ENCODE measurements around the gene CEP41.

Gene CEP41

GRCh38 chr7:130367836-130368746 is 72.7 kb downstream of the CEP41 start:
- no peak for DNase-seq (ENCODE audit: low spot score)

DNA sequence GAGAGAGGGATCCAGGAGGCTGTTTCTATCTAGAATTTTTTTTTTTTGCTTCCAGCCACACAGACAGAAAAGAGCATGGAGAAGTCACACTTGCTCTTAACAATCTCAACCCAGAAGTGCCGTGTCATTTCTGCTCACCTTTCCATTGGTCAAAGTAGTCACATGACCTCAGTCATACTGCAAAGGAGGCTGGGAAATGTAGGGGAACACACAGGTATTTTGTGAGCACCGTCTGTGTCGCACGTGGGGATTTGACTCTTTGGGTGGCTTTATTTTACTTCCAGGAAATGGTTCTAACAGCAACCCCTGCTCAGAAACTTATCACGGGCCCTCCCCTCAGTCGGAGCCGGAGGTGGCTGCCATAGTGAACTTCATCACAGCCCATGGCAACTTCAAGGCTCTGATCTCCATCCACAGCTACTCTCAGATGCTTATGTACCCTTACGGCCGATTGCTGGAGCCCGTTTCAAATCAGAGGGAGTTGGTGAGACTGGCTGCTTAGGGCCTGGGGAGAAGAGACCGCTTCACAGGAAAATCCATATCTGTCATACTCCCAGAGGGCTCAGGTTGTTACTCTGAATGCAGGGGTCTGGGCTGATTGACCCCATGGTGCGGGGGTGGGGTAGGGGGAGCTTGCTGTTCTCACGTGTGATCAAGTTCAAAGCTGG is 73.6 kb downstream of the CEP41 start:
- DNase-seq (ENCODE audit: low spot score): no peak

DNA sequence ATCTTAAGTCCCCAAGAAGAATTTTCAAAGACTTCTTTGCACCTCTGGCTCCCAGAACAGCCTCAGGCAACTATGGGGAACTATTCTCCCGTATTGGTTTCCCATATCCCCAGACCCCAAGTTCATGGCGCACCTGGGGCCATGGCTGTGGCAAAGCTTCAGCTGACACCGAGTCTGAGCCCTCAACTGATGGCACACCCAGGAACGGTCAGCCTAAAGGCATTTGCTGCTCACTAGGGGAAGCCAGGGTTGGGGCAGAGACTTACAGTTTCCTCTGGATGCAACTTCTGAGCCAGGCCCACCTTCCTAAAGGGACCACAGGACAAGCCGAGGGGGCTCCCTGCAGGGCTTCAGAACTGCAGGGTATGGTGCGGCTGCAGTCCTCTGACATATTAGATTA is 74.3 kb downstream of the CEP41 start:
- no peak for DNase-seq (ENCODE audit: low spot score)

DNA sequence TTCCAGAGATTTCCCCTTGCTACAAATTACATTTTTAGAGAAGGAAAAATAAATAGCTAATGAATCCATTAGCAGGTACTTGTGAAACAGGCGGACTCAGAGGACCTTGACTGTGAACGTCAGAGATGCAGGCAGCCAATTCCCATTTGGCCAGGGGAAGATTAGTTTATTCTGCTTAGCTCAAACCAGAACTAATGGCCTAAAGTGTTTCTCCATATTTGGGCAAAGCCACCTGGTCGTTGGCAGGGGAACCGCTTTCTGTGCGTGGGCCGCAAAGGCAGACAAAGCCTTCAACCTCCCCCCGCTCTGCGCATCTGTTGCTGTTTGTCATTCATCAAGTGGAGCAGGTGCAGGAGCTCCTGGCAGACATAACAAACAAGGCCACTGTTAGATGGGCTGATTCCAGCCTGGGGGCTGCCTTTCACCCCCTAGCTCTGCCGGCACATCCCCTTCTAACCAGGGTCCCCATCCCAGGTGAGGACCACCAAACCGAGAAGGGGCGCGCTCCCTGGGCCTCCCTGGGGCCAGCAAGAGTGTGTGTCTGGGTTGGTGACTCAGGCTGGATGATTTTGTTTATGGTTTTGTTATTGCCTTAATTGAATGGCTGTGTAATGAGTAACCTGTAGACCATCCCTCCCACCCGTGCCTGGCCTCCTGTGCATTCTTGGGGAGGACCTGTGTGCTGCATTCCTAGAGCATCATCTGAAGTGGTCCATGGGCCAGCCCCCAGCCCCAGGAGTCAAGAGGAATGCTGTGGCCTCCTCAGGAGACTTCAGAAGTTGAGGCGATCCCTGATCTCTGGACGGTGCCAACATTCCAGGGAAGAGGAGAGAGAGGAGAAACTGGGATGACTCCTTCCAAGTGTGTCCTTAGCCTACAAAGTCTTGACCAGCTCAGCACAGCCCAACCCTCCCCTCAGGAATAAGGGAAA is 75.0 kb downstream of the CEP41 start:
- DNase-seq (ENCODE audit: low spot score): no peak

- DNase-seq (ENCODE audit: low spot score): no peak
These were observed 75.7 kb downstream of the CEP41 start for GRCh38 chr7:130365088-130365487.

- no peak for DNase-seq (ENCODE audit: low spot score)
These were observed 76.4 kb downstream of the CEP41 start for GRCh38 chr7:130364451-130364850.

- peak; percentile 67 for DNase-seq (ENCODE audit: low spot score)
These were observed 77.6 kb downstream of the CEP41 start for GRCh38 chr7:130363026-130363847.

- no peak for DNase-seq (ENCODE audit: low spot score)
These were observed 78.5 kb downstream of the CEP41 start for GRCh38 chr7:130362251-130362816.

- DNase-seq (ENCODE audit: low spot score): no peak
These were observed 79.1 kb downstream of the CEP41 start for GRCh38 chr7:130361681-130362080.

DNA sequence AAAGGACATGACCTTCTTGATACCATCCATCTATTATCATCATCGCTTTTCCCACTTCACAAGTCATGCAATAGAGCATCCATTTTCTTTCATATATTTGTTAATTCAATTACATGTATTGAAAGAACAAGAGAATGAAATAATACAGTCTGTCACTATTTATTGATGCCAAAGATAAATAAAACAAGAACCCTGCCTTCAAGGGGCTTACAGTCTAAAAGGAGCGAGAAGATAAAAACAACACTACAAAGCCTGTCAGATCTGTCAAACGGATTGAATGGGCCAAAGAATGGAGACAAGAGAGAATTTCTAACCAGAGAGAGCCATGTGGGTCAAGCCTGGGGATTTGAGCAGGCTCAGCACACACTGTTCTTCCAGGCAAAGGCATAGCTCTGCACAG is 80.3 kb downstream of the CEP41 start:
- no peak for DNase-seq (ENCODE audit: low spot score)

GRCh38 chr7:130359276-130359857 is 81.4 kb downstream of the CEP41 start:
- no peak for DNase-seq (ENCODE audit: low spot score)

GRCh38 chr7:130358471-130358870 is 82.3 kb downstream of the CEP41 start:
- no peak for DNase-seq (ENCODE audit: low spot score)

DNA sequence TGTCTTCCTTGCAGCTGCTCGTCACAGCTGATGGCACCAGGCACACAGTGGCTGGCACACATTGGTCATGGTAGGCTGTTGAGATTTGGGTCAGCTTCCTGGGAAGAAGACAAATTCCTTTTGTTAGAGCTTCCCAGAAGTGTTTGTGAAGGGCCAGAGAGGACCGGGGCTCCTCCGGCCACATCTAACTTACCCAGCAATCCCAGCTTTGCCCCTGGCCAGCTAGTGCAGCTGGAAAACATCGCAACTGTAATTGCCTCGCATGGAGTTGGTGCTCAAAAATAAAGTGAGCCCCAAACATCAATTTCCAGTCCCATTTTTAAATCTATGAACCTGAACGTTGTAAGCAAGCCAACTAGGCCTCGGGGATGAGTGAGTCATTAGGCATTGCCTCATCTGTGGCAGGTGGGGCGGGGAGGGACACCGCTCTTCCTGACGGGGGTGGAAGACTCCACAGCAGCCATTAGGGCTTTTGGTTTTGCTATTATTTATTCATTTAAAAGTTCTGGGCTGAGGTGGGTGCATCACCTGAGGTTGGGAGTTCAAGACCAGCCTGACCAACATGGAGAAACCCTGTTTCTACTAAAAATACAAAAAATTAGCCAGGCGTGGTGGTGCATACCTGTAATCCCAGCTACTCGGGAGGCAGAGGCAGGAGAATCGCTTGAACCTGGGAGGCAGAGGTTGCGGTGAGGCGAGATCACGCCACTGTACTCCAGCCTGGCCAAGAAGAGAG is 83.8 kb downstream of the CEP41 start:
- no peak for DNase-seq (ENCODE audit: low spot score)

DNA sequence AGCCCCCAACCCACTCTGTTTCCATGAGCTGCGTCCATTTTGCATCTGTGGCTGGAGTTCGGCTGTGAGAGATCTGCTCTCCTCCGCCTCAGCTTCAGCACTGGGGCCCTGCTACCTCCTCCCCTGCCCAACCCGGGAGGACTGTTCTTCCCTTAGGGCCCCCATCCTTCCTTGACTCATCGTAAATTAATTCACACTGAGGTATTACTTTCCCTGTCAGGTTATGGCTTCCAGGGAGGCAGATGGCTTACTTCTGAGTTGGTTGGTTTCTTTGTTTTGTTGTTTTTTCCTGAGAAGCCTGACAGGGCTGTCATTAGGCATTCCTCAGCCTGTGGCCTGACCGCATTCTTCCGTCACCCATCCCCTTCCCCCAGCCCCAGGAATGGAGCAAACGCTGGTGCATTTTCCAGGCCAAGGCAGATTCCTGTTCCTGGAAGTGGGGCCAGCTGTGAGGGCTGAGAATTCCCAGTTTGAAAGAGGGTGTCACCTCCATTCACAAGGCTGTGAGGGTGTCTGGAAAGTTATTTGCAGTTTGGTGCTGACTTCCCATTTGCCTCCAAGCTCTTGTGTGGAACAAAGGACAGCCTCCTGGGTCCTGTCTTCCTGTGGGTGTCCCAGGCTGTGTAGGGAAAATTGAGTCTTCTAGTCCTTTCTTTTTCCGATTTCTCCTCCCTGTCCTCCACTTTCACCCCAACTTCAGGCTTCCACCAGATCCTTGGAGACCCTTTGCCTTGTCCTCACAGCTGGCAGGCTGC is 84.5 kb downstream of the CEP41 start:
- DNase-seq (ENCODE audit: low spot score): no peak

DNA sequence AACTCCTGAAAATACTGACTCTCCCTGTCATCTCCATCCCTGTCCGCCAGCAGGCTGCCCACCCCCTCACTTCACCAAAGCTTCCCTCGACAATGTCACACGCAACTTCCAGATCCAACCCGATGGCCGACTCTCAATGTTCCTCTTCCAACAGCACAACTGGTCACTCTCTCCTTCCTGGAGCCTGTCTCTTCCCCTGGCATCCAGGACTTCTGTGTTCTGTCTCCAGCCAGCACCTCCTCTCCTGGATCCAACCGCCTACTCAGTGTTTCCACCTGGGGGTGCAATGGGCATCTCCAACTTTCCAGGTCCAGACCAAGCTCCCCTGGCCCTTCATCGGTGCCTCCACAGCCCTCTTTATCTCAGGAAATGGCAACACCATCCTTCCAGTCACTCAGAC is 87.6 kb downstream of the CEP41 start:
- DNase-seq (ENCODE audit: low spot score): no peak

DNA sequence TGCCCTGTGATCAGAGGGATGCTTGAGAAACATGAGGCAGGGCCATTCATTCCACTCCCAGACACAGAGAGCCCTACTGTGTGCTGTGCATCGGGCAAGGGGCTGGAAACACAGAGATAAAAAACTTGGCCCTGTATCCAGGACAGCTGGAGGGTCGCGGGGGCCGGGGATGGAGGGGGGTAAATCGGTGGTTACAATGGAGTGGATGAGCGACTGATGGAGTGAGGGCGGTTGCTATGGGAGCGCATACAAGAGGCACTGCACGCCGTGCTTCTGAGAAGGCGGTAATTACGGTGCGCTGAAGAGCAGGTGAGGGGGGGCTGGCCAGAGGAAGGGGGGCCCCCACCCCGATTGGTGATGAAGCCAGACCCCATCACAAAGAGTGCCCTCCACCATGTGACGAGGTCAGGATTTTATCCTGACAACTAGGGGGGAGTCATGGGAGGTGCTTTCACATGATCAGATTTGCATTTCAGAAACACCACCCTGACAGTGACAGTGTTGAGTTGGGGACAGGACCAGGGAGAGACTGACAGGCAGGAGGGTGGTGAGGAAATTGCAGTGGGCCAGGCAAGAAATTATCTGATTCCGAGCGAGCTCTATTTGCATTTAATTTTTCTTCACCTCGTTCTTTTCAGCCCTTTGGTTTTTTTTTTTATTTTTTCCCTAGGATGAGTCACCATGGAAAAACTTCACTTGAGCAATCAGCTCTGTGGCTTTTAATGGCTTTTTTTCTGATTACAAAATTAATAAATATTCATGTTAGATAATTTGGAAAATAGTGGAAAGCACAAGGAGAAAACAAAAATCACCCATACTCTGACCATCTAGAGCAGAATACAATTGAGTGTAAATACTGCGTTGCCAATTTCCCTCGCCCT is 88.4 kb downstream of the CEP41 start:
- no peak for DNase-seq (ENCODE audit: low spot score)

GRCh38 chr7:130351791-130352090 is 89.1 kb downstream of the CEP41 start:
- no peak for DNase-seq (ENCODE audit: low spot score)
